Amygdala (tissue), 56 donors: ENCODE data around the gene SLC30A4.

ENCODE experiments used
- DNase-seq, 56 donors: peaks; one replicate each; lab custom pipeline; 2025; lab: John Stamatoyannopoulos, UW

SLC30A4 gene

DNA sequence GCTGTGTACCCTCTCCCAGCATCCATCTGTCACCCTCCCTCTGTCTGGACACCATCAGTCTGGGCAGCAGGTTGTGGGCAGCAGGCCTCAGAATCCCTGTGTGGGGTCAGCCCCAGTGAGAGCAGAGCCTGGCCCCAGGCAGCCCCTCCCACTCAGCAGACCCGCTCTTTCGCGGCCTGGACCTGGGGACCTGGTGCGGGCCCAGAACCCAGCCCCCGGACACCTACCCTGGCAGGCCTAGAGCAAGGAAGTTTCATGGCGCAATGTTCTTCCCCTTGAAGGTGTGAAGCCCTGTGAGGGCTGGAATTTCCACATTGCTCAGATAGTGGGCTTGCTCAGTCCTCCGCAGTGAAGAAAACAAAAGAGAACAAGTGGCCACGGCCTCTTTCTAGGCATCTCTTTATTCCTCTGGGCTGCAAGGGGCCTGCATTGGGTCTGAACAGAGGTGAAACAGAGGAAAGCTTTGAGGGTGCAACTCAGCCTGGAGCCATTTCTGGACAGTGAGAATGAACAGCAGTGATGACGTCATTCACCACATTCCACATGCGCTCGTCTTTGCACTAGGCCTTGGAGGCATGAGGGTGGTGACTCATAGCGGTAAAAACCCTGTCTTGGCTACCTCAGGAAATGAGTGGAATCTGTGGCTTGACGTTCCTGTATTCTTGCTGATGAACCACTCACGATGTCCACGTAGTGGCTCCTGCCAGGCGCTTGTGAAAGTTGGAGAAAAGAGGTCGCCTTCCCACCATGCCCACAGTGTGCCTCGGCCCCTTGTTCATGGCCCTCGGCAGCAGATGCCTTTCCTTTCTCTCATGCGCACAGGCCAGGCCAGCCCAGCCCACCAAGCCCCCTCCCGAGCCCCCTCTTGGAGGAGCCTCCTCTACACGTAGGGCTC lies 66.1 kb downstream of the SLC30A4 start:
- DNase-seq: peak in 6 of 56 donors; percentile 2 to 29 (median 20)

DNA sequence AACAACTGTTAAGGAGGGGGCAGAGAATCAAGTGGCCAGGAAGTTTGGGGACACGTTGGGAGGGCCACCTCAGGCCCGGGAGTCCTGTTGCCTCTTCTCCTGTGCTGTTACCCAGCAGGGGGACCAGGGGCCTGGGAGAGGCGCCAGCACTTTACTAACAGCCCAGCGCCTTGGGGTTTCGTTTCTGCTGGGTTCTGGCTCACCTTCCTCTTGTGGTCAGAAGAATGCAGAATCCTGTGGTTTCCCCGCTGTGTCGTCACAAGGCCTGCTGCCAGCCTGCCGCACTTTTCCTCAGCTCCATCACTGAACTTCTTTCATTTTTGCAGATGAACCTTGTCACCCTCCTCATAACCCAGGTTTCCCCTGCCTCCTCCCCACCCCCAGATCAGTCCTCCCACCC lies 67.7 kb downstream of the SLC30A4 start:
- DNase-seq: peak in 24 of 56 donors; percentile 3 to 54 (median 20)

DNA sequence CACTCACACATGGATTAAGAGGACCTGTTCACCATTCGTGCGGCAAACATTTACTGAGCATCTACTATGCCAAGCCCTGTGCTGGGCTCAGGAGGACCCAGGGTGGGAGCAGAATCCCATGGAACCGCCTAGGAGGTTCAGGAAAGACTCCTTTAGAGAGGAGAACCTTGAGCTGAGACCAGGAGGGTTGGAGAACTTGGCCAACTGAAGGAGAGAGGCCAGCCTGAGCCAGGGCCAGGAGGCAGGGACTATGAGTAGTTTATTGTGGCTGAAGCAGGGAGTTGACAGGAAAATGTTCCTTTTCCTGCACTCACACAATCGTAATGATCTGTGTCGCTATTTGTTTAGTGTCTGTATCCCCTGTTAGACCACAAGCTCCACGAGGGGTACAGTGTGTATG lies 71.3 kb downstream of the SLC30A4 start:
- no peak for DNase-seq

DNA sequence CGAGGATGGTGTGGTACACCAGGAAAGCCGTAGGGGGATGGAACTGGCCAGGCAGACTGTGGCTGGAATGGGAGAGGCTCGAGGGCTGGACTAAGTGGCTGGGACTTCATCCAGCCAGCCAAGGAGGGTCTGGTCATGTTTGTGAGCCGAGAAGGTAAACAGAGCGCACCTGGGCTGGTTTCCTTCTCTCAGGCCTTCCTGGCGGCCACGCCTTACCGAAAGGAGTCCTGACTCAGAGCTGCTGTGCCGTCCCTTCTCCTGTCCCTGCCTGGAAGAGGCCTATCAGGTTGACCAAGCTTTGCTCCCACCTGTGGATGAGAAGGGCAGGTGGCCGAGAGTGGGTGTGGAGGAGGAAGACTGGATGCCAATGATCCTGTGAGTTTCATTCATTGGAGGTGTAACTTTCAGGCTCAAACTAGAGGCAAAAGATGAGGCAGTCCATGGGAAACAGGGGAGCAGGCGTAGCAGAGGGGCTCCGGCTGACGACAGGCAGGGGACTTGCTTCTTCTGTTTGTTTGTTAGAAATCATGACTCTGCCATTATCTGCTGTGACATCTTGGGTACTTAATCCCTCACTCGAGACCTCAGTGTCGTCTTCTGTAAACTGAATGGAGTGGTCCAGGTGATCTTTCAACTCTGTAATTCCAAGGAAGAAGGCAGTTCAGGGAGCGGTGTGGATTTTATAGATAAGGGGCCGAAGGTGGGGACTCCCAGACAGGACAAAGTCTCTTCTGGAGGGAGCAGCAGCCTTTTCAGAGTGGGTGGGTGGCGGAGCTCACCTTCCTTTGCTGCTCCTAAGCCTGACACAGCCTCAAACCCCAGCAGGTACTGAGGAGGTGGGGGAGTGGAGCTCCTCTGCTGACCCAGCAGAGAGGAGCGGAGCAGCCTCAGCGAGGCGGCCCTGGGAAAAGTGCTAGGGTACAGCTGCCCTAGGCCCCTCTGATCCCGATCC lies 72.4 kb downstream of the SLC30A4 start:
- no peak for DNase-seq

DNA sequence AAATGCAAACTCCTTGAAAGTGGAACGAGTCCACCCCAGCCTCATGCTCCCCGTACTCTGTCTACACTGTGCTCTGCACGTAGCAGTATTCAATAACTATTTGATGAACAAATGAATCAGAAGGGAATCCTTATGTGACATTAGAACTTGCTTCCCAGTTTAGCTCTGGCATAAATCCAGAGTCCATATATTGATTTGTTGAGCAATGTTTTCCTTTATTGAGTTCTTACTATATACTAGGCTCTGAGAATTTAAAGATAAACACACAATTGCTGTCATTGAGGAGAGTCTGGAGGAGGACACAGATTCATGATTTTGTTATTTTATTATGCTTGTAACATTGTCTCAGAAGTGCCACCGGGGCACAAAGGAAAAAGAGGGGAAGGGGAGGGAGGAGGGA lies 73.2 kb downstream of the SLC30A4 start:
- DNase-seq: no peak

DNA sequence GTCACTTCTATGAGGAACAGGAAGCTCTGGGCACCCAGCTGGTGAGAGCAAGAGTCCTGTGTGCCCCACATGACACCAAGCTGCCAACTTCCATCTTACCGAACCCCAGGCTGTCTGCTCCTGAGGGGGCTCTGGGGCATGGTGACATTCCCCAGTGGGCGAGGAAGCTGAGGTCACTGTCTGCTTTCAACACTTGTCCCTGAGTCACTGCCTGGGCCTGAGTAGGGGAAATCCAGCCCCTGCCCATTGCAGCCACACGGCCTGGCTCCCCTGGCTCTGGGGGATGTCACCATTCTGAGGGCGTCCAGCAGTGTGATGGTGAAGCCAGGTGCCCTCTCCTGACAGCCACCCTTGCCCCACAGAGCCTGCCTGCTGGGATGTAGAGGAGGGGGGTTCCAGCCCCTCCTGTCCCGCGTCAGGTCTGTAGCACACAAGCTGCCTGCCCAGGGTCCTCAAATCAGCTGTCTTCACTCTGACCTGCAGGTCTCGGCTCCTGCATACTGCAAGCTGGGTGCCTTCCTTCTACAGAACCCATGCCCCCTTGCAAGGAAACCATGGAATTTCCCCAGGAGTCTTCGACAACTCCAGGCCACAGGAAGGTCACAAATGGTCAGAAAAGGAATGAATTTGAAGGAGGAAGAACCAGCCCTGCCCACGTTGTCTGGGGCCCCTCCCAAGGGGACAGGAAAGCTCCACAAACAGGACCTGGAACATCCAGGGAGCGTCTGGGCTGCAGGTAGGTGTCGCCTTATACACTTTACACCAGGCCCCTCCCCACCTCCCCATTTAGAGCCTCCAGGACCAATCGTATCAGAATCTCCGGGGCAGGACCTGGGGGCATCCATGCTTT lies 74.3 kb downstream of the SLC30A4 start:
- no peak for DNase-seq

DNA sequence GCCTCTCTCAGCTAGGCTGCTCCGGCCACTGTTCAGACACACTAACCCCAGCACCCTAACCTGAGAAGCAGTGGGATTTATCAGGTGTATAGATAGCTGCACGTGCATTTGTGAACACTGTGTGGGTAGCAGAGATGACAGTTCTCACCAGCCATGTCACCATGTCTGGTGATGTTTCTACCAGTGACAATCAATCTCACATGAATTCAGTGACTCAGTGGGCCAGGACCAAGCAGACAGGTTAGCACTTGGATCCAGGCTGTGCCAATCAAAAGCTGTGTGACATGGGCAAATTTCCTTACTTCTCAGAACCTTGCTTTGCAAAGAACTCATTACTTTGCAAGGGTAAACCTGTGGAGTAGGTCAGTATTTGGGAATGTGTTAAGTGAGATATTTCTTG lies 78.9 kb downstream of the SLC30A4 start:
- no peak for DNase-seq

DNA sequence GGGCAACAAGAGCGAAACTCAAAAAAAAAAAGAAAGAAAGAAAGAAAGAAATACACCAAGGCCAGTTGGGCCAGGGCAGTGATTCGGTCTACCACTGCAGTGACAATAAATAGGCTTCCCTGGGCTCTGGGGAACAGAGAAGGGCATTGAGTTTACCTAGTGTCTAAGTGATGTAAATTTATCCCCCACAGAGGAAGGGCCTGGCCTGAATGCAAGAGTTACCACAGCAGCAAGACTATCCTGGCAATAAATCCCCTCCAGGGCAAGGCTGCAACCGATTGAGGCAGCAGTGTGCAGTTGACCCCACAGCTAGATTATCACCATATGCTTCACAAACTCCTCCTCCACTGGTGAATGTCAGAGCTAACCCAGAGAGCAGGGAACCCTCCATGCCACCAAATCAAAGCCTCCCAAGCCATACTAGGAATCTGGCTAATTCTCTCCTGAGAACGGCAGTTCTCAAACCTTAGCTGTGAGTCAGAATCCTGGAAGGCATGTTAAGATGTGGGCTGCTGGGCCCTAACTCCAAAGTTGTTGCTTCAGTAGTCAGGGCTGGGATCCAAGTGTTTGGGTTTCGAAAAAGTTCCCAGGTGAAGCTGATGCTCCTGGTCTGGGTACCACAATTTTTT lies 79.9 kb downstream of the SLC30A4 start:
- no peak for DNase-seq

DNA sequence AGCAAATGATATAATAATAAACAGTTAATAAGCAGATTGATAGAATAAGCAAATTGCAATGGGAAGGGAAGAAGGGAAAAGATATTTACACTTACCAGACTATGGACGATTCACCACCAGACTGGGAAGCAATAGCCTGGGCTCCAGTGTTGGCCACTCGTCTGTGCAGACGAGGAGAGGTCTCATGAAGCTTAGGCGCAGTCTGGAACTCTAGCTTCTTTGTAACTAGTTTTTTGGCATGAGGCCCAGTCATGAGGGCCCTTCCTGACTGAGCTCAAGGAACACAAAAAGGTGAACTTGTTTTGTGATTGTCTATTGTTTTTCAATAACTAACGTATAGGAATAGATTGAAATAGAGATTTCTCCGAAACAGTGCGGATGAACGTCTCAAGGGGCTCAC lies 80.9 kb downstream of the SLC30A4 start:
- DNase-seq: peak in 1 of 56 donors; percentile 5

DNA sequence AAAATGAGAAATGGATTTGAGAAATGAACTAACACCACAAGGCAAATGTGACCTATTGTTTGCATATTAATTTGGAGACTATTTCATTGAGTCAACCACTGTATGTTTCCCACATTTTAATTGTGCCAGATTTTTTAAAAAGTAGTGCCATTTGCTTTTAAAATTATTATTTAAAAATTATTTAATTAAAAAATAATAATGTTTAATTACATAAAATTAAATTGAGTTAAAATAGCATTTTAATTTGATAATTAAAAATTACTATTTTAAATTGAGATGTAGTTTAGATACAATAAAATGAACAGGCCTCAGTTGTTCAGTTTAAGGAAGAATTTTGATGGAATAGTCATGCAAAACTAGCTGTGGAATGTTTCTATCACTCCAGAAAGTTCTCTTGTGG lies 81.5 kb downstream of the SLC30A4 start:
- no peak for DNase-seq

DNA sequence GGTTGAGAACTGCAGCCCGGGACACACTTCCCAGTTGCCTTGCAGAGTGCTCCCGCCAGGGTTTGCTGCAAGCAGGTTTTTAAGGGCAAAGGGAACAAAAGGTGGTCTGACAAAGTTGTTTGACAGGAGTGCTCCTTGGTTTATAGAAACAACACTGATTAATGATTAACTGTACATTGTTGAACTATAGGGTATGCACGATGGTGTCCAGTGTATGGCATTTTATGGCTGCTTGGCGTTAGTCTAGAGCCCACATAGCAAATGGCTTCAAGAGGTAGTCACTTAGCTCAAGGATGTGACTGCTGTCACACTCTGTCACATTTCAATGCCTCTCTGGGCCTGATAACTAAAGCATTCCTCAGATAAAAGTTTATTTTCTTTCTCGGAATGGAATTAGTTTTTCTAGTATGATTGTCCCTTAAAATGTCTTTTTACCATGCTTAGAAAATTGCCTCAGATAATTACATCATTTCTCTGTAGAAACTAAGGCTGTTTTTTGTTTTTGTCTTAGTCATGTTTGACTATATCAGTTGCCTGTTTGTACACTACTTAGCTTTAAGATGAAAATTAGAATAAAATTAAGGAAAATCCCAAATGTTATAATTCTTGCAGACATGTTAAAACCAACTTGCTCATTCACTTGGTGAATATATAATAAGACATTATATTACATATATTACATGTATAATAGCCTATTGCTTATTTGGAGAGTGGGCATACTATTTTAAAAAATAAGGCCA lies 82.9 kb downstream of the SLC30A4 start:
- no peak for DNase-seq

DNA sequence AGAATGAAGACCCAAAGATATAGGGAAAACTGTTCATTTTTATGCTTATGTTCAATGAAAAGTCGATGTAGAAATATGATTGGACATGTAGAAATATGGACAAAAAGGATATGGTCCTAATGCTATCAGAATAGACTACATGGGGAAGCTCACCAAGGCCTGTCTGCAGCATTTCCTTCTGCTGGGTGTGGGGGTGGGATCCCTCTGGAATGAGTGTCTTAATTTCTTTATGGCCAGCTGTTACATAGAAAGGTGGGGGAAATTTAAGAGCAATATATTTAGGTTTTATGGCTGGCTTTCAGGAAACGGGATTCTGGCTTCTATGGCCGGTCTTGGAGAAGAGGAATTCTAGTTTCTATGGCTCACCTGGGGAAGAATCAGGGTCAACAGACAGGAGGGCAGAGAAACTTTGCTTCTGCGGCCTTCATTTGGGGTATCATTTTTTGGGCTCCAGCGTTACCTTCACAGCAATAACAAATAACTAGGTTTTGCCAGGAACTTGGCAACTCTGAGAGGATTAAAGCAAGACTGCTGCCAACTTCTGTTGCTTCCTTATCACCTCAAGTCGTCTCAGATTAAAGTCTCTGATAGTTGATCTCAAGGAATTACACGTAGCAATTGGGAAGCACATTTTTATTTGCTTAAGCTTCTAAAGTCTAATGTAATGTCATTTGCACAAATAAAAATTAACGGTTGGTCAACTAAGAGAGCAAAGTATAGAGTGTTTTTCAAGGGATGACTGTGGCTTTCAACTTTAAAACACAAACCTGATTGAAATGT lies 87.2 kb downstream of the SLC30A4 start:
- DNase-seq: no peak

DNA sequence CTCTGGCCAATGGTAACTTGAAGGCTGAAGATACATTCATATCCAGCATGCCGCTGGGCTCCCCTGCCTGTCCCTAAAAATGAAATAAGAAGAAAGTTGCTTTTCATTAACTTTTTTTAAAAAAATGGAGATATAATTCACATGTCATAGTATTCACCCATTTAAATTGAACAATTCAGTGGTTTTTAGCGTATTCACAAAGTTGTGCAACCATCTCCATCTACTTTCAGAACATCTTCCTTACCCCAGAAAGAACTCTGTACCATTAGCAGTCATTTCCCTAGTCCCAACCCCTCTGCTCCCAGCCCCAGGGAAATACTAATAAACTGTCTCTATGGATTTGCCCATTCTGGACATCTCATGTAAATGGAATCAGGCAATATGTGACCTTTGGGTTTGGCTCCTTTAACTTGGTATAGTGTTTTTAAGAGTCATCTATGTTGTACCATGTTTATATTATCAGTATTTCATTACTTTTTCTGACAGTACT lies 88.4 kb downstream of the SLC30A4 start:
- no peak for DNase-seq

DNA sequence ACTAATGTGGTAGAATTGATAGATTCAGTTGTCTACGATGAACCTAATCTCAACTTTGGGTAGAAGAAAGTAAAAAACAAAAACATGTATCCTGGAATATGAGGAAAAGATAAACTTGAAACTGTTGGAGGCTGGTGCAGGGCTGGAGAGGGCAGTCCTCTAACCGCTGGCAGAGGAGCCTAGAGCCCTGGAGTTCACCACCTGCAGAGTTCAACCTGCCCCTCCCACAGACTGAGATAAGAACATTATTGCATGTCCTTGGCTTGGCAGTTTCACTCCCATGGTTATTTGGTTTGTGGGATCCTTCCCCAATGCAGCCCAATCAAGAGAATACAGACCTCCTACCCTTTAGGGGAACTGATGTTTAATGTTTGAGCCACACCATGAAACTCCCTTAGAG lies 91.0 kb downstream of the SLC30A4 start:
- no peak for DNase-seq

DNA sequence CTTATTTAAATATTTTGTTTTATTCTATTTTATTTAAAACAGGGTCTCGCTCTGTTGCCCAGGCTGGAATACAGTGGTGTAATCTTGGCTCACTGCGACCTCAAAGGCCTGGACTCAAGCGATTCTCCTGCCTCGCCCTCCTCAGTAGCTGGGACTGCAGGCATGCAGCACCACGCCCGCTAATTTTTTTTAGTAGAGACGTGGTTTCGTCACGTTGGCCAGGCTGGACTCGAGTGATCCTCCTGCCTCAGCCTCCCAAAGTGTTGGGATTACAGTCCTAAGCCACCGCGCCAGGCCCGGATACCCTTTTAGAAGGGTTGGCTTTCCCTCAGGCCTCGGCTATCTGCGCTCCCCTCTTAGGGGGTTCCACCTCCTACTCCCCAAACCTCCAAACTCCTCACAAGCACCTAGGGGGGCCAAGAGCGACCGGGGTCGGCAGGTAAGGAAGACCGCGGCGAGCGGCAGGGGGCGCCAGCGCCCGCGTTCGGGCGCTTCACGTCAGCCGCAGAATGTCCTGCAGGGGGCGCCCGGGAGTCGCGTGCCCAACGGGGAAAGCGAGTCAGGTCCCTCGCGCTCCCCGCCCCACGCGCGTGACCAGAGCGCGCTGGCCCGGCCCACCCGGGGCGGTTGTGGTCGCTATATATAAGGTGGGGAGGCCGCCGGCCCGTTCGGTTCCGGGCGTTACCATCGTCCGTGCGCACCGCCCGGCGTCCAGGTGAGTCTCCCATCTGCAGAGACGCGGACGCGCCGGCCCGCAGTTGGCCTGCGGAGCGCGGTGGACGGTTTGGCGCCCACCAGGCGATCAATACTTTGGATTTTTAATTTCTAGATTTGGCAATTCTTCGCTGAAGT lies 92.4 kb downstream of the SLC30A4 start:
- peak in 31 of 56 donors; percentile 2 to 72 (median 22) for DNase-seq
